ENCODE results near the gene OR4E2. TPM values are rescaled to one million over a fixed set of nuclear protein-coding genes. Genes with fewer than 3 reads are reported as not detected.

The OR4E2 gene
- total RNA-seq, 1 experiment from 2014 or later: not detected

GRCh38 chr14:21699551-21699950 is 45.9 kb downstream of the OR4E2 start:
- no peak for TF ChIP-seq CTCF (IDR thresholded peaks at IDR 0.05; ENCODE audit: unreplicated experiment)
- intact Hi-C loops (cut with micrococcal nuclease): no loop called here
- no TSS peak for BruUV-seq (replicated peaks)
- Mint-ChIP-seq H3K9me3 (ENCODE audit: unreplicated experiment) (no peaks in the 10 kb centered on the region), H3K27me3 (ENCODE audit: insufficient read depth, unreplicated experiment) (peaks cover 52% of the 10 kb centered on the region), H3K36me3 (ENCODE audit: insufficient read depth, unreplicated experiment) (no peaks in the 10 kb centered on the region), H3K4me1 (ENCODE audit: insufficient read depth, unreplicated experiment) (no peaks in the 10 kb centered on the region), H3K27ac (ENCODE audit: low read depth, unreplicated experiment) (no peak overlapping the region), H3K4me3 (ENCODE audit: unreplicated experiment) (no peak overlapping the region)
- DNase-seq (ENCODE audit: unreplicated experiment): no peak
- ChIA-PET CTCF (interaction anchor here (0.6 to 3.2 kb wide), 3 partner anchors 11 to 364 kb away, joined by 3 to 23 read pairs (median 4); no protein-coding TSS in a partner anchor), POLR2A (no interaction called here)

DNA sequence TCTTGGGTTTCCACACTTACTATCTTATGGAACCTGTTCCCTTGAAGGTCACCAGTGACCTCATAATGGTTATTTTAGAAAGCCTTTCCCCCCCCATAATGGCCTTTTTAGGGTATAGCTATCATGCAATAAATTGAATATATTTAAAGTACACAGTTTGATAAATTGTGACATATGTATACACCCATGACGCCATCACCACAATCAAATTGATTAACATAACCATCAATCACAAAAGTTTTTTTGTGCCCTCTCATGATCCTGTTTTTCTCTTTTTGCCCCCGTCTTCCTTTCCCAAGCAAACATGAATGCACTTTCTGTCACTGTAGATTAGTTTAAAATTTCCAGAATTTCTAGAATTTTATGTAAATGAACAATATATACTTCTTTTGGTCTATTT is 48.7 kb downstream of the OR4E2 start:
- Mint-ChIP-seq H3K4me3 (ENCODE audit: unreplicated experiment) (no peak overlapping the region), H3K36me3 (ENCODE audit: insufficient read depth, unreplicated experiment) (no peaks in the 10 kb centered on the region), H3K27me3 (ENCODE audit: insufficient read depth, unreplicated experiment) (peaks cover 59% of the 10 kb centered on the region), H3K27ac (ENCODE audit: low read depth, unreplicated experiment) (no peak overlapping the region), H3K4me1 (ENCODE audit: insufficient read depth, unreplicated experiment) (no peaks in the 10 kb centered on the region), H3K9me3 (ENCODE audit: unreplicated experiment) (no peaks in the 10 kb centered on the region)
- TF ChIP-seq CTCF (IDR thresholded peaks at IDR 0.05; ENCODE audit: unreplicated experiment): no peak
- DNase-seq (ENCODE audit: unreplicated experiment): no peak
- intact Hi-C loops (cut with micrococcal nuclease): loop anchor here (10.0 kb wide), 1 partner anchor 58 kb away; no protein-coding TSS in a partner anchor
- ChIA-PET POLR2A (no interaction called here), CTCF (no interaction called here)
- BruUV-seq (replicated peaks): no TSS peak

GRCh38 chr14:21703357-21704326 is 50.0 kb downstream of the OR4E2 start:
- DNase-seq (ENCODE audit: unreplicated experiment): no peak
- H3K27ac Mint-ChIP-seq (ENCODE audit: low read depth, unreplicated experiment): no peak overlapping the region
- intact Hi-C loops (cut with micrococcal nuclease): loop anchor here (10.0 kb wide), 1 partner anchor 59 kb away; no protein-coding TSS in a partner anchor
- H3K9me3 Mint-ChIP-seq (ENCODE audit: unreplicated experiment): no peaks in the 10 kb centered on the region
- no peak overlapping the region for H3K4me3 Mint-ChIP-seq (ENCODE audit: unreplicated experiment)
- no peaks in the 10 kb centered on the region for H3K4me1 Mint-ChIP-seq (ENCODE audit: insufficient read depth, unreplicated experiment)
- ChIA-PET CTCF (interaction anchor here (0.7 kb wide), 1 partner anchor 187 kb away, joined by 3 read pairs; no protein-coding TSS in a partner anchor), POLR2A (no interaction called here)
- no peaks in the 10 kb centered on the region for H3K36me3 Mint-ChIP-seq (ENCODE audit: insufficient read depth, unreplicated experiment)
- TF ChIP-seq CTCF (IDR thresholded peaks at IDR 0.05; ENCODE audit: unreplicated experiment): no peak
- BruUV-seq (replicated peaks): no TSS peak
- peaks cover 66% of the 10 kb centered on the region for H3K27me3 Mint-ChIP-seq (ENCODE audit: insufficient read depth, unreplicated experiment)

DNA sequence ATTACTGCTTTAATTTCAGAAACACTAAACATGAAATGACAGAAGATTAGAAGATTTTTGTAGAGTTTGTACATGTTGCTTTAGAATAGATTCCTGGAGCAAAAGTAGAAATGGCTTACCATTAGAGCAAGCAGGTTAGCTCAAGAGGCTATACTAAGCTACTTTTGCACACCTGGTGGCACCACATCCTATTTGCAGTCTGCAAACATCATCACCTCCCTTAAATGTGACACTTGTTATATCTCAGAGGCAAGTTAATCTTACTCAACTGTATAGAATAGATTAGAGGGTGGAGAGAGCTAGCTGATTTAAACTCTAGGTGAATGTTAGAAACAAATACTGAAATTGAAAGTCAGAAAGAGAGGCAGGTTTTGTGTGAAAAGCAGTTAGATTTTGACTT is 50.7 kb downstream of the OR4E2 start:
- Mint-ChIP-seq H3K27ac (ENCODE audit: low read depth, unreplicated experiment) (no peak overlapping the region), H3K27me3 (ENCODE audit: insufficient read depth, unreplicated experiment) (peaks cover 73% of the 10 kb centered on the region), H3K4me1 (ENCODE audit: insufficient read depth, unreplicated experiment) (no peaks in the 10 kb centered on the region), H3K36me3 (ENCODE audit: insufficient read depth, unreplicated experiment) (no peaks in the 10 kb centered on the region), H3K4me3 (ENCODE audit: unreplicated experiment) (no peak overlapping the region), H3K9me3 (ENCODE audit: unreplicated experiment) (no peaks in the 10 kb centered on the region)
- ChIA-PET POLR2A (no interaction called here), CTCF (interaction anchor here (0.7 kb wide), 1 partner anchor 187 kb away, joined by 3 read pairs; no protein-coding TSS in a partner anchor)
- intact Hi-C loops (cut with micrococcal nuclease): loop anchor here (10.0 kb wide), 1 partner anchor 60 kb away; no protein-coding TSS in a partner anchor
- no TSS peak for BruUV-seq (replicated peaks)
- DNase-seq (ENCODE audit: unreplicated experiment): no peak
- TF ChIP-seq CTCF (IDR thresholded peaks at IDR 0.05; ENCODE audit: unreplicated experiment): no peak

Data from MCF 10A (cell line).